GM12878 (cell line): Measurements from ENCODE around the gene ZNF260. TPM values are rescaled to one million over a fixed set of nuclear protein-coding genes. Genes with fewer than 3 reads are reported as not detected.
A peak's percentile ranks its signal among the peaks of the same experiment; 100 is the strongest.

Experiments used
- ATAC-seq: fragments of 200-7000 bp; cut with Tn5 transposase; 3 replicates; pipeline ENCODE4 v1.9.1; 2020; ENCODE audit warnings: mild to moderate bottlenecking, moderate library complexity
- BruUV-seq: library from RNA; stranded (reverse); fragments of 400-500 nt; replicated peaks from 2 replicates; lab custom pipeline; 2021; lab: Mats Ljungman, UMichigan
- CTCF ChIA-PET: fragments of 300-600 bp; sonication (Branson Sonifier 250); formaldehyde crosslinking; extraction: SDS; loops from one replicate; lab custom pipeline; 2021; ENCODE audit warnings: inconsistent platforms; lab: Yijun Ruan, JAX
- POLR2A ChIA-PET: fragments of 350-600 bp; formaldehyde crosslinking; extraction: SDS; loops from one replicate; lab custom pipeline; 2021; ENCODE audit warnings: inconsistent platforms; lab: Charles Lee
- RAD21 ChIA-PET: fragments of 300-600 bp; sonication (Branson Sonifier 250); formaldehyde crosslinking; loops from one replicate; lab custom pipeline; 2023; ENCODE audit warnings: antibody characterized with exemption; ENCODE audit not compliant: unreplicated experiment; lab: Charles Lee
- SMC1A ChIA-PET: fragments of 300-600 bp; sonication (Branson Sonifier 250); formaldehyde crosslinking; loops from one replicate; lab custom pipeline; 2023; ENCODE audit not compliant: unreplicated experiment, uncharacterized antibody; lab: Charles Lee
- DNase-seq: peaks from one replicate; pipeline ENCODE4 v3.0.0-alpha.2; 2011; ENCODE audit warnings: low read depth, low spot score
- FAIRE-seq: peaks from 3 replicates; lab custom pipeline; 2011; peaks lifted over from hg19 to GRCh38; lab: Jason Lieb, UNC
- H2AFZ ChIP-seq: 2 replicates; pipeline ENCODE4 v1.6.0; 2011; ENCODE audit warnings: low read depth, low read length, control low read depth; ENCODE audit not compliant: control insufficient read depth
- H3K27ac ChIP-seq: 2 replicates; pipeline ENCODE4 v1.5.1; 2011; ENCODE audit warnings: control low read depth; ENCODE audit not compliant: control insufficient read depth, insufficient read depth
- H3K27me3 ChIP-seq, 2 experiments: replicated peaks in 1 of 2; 2 replicates each; pipeline versions ENCODE4 v1.6.0 to v1.6.1; 2011; ENCODE audit warnings: low read length in 1 of 2; ENCODE audit not compliant: control insufficient read depth in 2 of 2, insufficient read depth in 2 of 2
- H3K36me3 ChIP-seq, 2 experiments: 2 replicates each; pipeline ENCODE4 v1.5.1; 2011; ENCODE audit warnings: low read length in 1 of 2; ENCODE audit not compliant: control insufficient read depth in 2 of 2, insufficient read depth in 2 of 2
- H3K4me1 ChIP-seq: 2 replicates; pipeline ENCODE4 v1.6.1; 2011; ENCODE audit warnings: mild to moderate bottlenecking, low read length, moderate library complexity, mixed read lengths; ENCODE audit not compliant: control insufficient read depth, insufficient read depth
- H3K4me2 ChIP-seq: 2 replicates; pipeline ENCODE4 v1.6.0; 2011; ENCODE audit warnings: control low read depth; ENCODE audit not compliant: control insufficient read depth, insufficient read depth
- H3K4me3 ChIP-seq: fragments of 200-600 bp; sonication (generic); 2 replicates; pipeline ENCODE4 v1.5.1; 2016
- H3K79me2 ChIP-seq: 2 replicates; pipeline ENCODE4 v1.6.0; 2011; ENCODE audit warnings: low read length; ENCODE audit not compliant: control insufficient read depth, insufficient read depth
- H3K9ac ChIP-seq: 2 replicates; pipeline ENCODE4 v1.8.0; 2011; ENCODE audit warnings: low read length, control low read depth, mixed read lengths; ENCODE audit not compliant: control insufficient read depth, insufficient read depth
- H3K9me3 ChIP-seq: replicated peaks from 3 replicates; pipeline ENCODE4 v1.5.1; 2011; ENCODE audit warnings: mild to moderate bottlenecking, low read length; ENCODE audit not compliant: control insufficient read depth, insufficient read depth
- H4K20me1 ChIP-seq: 2 replicates; pipeline ENCODE4 v1.6.0; 2011; ENCODE audit not compliant: control insufficient read depth, insufficient read depth
- CEBPB ChIP-seq, 2 experiments: fragments of 150-350 bp in 1 of 2; IDR thresholded peaks; 2 replicates each; pipeline ENCODE4 v1.6.1; 2012 to 2014; ENCODE audit warnings: low read depth in 2 of 2, low read length in 2 of 2, borderline replicate concordance in 1 of 2, inconsistent platforms in 1 of 2
- GABPA ChIP-seq: IDR thresholded peaks from 2 replicates; pipeline ENCODE4 v1.6.1; 2014; ENCODE audit warnings: antibody characterized with exemption, low read depth, mild to moderate bottlenecking, inconsistent platforms
- PAX8 ChIP-seq: fragments of 450-650 bp; IDR thresholded peaks from 2 replicates; pipeline ENCODE4 v1.6.1; 2017; ENCODE audit warnings: mild to moderate bottlenecking, moderate library complexity
- POLR2AphosphoS5 ChIP-seq: IDR thresholded peaks from 2 replicates; pipeline ENCODE4 v1.6.1; 2011; ENCODE audit warnings: mild to moderate bottlenecking, low read length, inconsistent platforms
- SPI1 ChIP-seq: IDR thresholded peaks from 2 replicates; pipeline ENCODE4 v1.6.1; 2011; ENCODE audit warnings: low read depth, mild to moderate bottlenecking, low read length, moderate library complexity, borderline replicate concordance; ENCODE audit not compliant: insufficient read depth
- SRF ChIP-seq, 2 experiments: IDR thresholded peaks; 2 replicates each; pipeline ENCODE4 v1.6.1; 2011; ENCODE audit warnings: low read depth in 2 of 2, low read length in 2 of 2, mild to moderate bottlenecking in 1 of 2, moderate library complexity in 1 of 2
- SUPT20H ChIP-seq: IDR thresholded peaks from 2 replicates; pipeline ENCODE4 v1.6.1; 2011; ENCODE audit warnings: low read depth, mild to moderate bottlenecking, low read length, moderate library complexity, borderline replicate concordance; ENCODE audit not compliant: control insufficient read depth
- ZNF274 ChIP-seq: IDR thresholded peaks from one replicate; pipeline ENCODE4 v1.8.0; 2011; ENCODE audit not compliant: insufficient read length, insufficient read depth
- WGBS: methylation state at CpG from one replicate; pipeline ENCODE4 v1.1.6; 2016; ENCODE audit warnings: low lambda C conversion rate; ENCODE audit not compliant: insufficient replicate concordance, insufficient coverage; ENCODE audit errors: missing lambda C conversion rate; 5-methylcytosine and 5-hydroxymethylcytosine counted together
- in situ Hi-C: fragments of 300-500 bp; cut with MboI; formaldehyde crosslinking; loops from 9 replicates; pipeline ENCODE4 v1.14.3; 2018; ENCODE audit warnings: mixed read lengths
- intact Hi-C: fragments of 100-400 bp; cut with micrococcal nuclease; formaldehyde crosslinking; loops from one replicate; pipeline ENCODE4 v1.14.2; 2022; ENCODE audit not compliant: unreplicated experiment
- polyA plus RNA-seq, 11 experiments: library from polyadenylated mRNA; depleted of rRNA in 4 of 11; unstranded in 6 of 11; stranded (reverse) in 5 of 11; fragments of >200 nt; fragmentation: Nextera tagmentation in 4 of 11; fragmentation: Illumina TruSeq in 1 of 11; extraction: Ambion mirVana in 4 of 11; extraction: Trizol in 1 of 11; gene quantifications; 1 replicate in 1 of 11; 2 replicates in 10 of 11; pipeline versions ENCODE4 v1.2.1 to v1.2.3, GENCODE V29; 2011 to 2016; ENCODE audit warnings: inconsistent platforms in 2 of 11, missing spikeins in 2 of 11, low read depth in 1 of 11
- total RNA-seq, 4 experiments: library from RNA; depleted of rRNA in 3 of 4; stranded (reverse); fragments of >200 nt in 3 of 4; fragmentation: Illumina TruSeq in 1 of 4; extraction: Trizol in 1 of 4; gene quantifications; 2 replicates each; pipeline versions ENCODE4 v1.2.1 to v1.2.3, GENCODE V29; 2013 to 2021
- TF ChIP-seq, protein P1 (sequence below): fragments of 450-650 bp; IDR thresholded peaks from 2 replicates; pipeline ENCODE4 v1.6.1; 2017; ENCODE audit warnings: antibody characterized with exemption, mild to moderate bottlenecking, moderate library complexity

ZNF260 gene
- total and polyA plus RNA-seq, 10 of the 15 experiments (the other 5 are each of a cell fraction or from before 2014, with no cell fraction given): 1.9 to 9.7 (median 7.1) TPM

- TF ChIP-seq, protein P1, sequence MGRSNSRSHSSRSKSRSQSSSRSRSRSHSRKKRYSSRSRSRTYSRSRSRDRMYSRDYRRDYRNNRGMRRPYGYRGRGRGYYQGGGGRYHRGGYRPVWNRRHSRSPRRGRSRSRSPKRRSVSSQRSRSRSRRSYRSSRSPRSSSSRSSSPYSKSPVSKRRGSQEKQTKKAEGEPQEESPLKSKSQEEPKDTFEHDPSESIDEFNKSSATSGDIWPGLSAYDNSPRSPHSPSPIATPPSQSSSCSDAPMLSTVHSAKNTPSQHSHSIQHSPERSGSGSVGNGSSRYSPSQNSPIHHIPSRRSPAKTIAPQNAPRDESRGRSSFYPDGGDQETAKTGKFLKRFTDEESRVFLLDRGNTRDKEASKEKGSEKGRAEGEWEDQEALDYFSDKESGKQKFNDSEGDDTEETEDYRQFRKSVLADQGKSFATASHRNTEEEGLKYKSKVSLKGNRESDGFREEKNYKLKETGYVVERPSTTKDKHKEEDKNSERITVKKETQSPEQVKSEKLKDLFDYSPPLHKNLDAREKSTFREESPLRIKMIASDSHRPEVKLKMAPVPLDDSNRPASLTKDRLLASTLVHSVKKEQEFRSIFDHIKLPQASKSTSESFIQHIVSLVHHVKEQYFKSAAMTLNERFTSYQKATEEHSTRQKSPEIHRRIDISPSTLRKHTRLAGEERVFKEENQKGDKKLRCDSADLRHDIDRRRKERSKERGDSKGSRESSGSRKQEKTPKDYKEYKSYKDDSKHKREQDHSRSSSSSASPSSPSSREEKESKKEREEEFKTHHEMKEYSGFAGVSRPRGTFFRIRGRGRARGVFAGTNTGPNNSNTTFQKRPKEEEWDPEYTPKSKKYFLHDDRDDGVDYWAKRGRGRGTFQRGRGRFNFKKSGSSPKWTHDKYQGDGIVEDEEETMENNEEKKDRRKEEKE: no peak
- TF ChIP-seq POLR2AphosphoS5 (no peak), PAX8 (no peak), ZNF274 (no peak)
These were observed 39.8 kb downstream of the ZNF260 start (continued) for GRCh38 chr19:36488118-36488845.

DNA sequence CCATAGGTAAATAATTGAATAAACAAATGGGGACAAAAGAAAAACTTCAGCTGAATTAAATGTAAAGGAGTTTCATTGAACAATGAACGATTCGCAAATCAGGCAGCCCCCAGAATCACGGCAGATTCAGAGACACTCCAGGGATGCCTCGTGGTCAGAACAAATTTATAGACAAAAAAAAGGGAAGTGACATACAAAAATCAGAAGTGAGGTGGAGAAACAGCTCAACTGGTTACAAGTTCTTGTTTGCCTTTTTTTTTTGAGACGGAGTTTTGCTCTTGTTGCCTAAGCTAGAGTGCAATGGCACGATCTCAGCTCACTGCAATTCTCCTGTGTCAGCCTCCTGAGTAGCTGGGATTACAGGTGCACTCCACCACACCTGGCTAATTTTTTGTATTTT lies 44.4 kb downstream of the ZNF260 start:
- H4K20me1 ChIP-seq: no peaks in the 10 kb centered on the region
- ATAC-seq (no peak), FAIRE-seq (no peak), DNase-seq (no peak)
- ChIA-PET SMC1A (no interaction called here), POLR2A (no interaction called here), RAD21 (no interaction called here)
- H3K9me3 ChIP-seq: peaks cover 5% of the 10 kb centered on the region; the same call in 2 of the 3 replicates
- H3K4me3 ChIP-seq: no peak overlapping the region
- H3K36me3 ChIP-seq: no peaks in the 10 kb centered on the region
- no TSS peak for BruUV-seq
- 41% methylated on average over 6 of the region's 6 CpGs for WGBS
- no peak overlapping the region for H3K4me2 ChIP-seq
- H3K4me1 ChIP-seq: no peaks in the 10 kb centered on the region
- H3K9ac ChIP-seq: no peak overlapping the region
- intact Hi-C loops: no loop called here
- H2AFZ ChIP-seq: no peak overlapping the region
- TF ChIP-seq SUPT20H: no peak
- TF ChIP-seq SRF (IDR thresholded peaks at IDR 0.05; ENCODE audit: low read depth in 2 of 2, low read length in 2 of 2): no peak
- no peak for TF ChIP-seq CEBPB (IDR thresholded peaks at IDR 0.05; ENCODE audit: borderline replicate concordance in 1 of 2, low read depth in 2 of 2, low read length in 2 of 2)
- TF ChIP-seq GABPA: no peak
- TF ChIP-seq SPI1: peak; percentile 53; the same call in 1 of the 2 replicates
- TF ChIP-seq, all 136 proteins: peak for 1
- CTCF ChIA-PET: no interaction called here
- peaks cover 2% of the 10 kb centered on the region; the same call in 1 of the 2 replicates for H3K79me2 ChIP-seq
- no peak overlapping the region for H3K27ac ChIP-seq
- H3K27me3 ChIP-seq: no peaks in the 10 kb centered on the region
- in situ Hi-C loops: loop anchor here (10.0 kb wide), 1 partner anchor 369 kb away; the partner anchor contains the start of genes OVOL3, POLR2I and TBCB
